HG03460 (cell line): ENCODE measurements around the gene ZFP57.
A peak's percentile ranks its signal among the peaks of the same experiment; 100 is the strongest.

ENCODE experiments used
- ATAC-seq: cut with Tn5 transposase; IDR thresholded peaks from one replicate; pipeline ENCODE4 v1.9.1; 2021; ENCODE audit not compliant: unreplicated experiment

The ZFP57 gene

GRCh38 chr6:29680904-29681303 lies at the start of gene ZFP57:
Gene ZFP57, minus strand, starts transcription at chr6:29681152. Its CDS starts 4,149 bp downstream, at chr6:29677003.
- no peak for ATAC-seq

- ATAC-seq, result no peak
Measured at GRCh38 chr6:29730575-29731126, 49.7 kb upstream of the ZFP57 start.

- no peak for ATAC-seq
Measured at GRCh38 chr6:29729774-29730328, 48.9 kb upstream of the ZFP57 start.

GRCh38 chr6:29728875-29729270 lies 47.9 kb upstream of the ZFP57 start:
- ATAC-seq, result no peak

GRCh38 chr6:29728173-29728874 lies 47.4 kb upstream of the ZFP57 start:
- no peak for ATAC-seq

GRCh38 chr6:29727637-29728036 lies 46.7 kb upstream of the ZFP57 start:
- ATAC-seq, result no peak

GRCh38 chr6:29726571-29727194 lies 45.7 kb upstream of the ZFP57 start:
- no peak for ATAC-seq

GRCh38 chr6:29726001-29726400 lies 45.0 kb upstream of the ZFP57 start:
- no peak for ATAC-seq

- ATAC-seq, result no peak
Measured at GRCh38 chr6:29724937-29725869, 44.3 kb upstream of the ZFP57 start.

GRCh38 chr6:29723666-29724588 lies 43.0 kb upstream of the ZFP57 start:
- ATAC-seq, result peak; percentile 52

GRCh38 chr6:29723262-29723665 lies 42.3 kb upstream of the ZFP57 start, which contains the start of gene HLA-F:
Gene HLA-F, plus strand, starts transcription at chr6:29723434. Its CDS starts 30 bp downstream, at chr6:29723464.
- ATAC-seq, result peak; percentile 85

- ATAC-seq, result no peak
Measured at GRCh38 chr6:29720863-29721262, 39.9 kb upstream of the ZFP57 start.

- ATAC-seq, result no peak
Measured at GRCh38 chr6:29710281-29710941, 29.5 kb upstream of the ZFP57 start.

- peak; percentile 30 for ATAC-seq
Measured at GRCh38 chr6:29709188-29709587, 28.2 kb upstream of the ZFP57 start.

- peak; percentile 44 for ATAC-seq
Measured at GRCh38 chr6:29708432-29709179, 27.7 kb upstream of the ZFP57 start.

GRCh38 chr6:29705389-29706231 lies 24.7 kb upstream of the ZFP57 start:
- no peak for ATAC-seq

- ATAC-seq, result no peak
Measured at GRCh38 chr6:29702519-29703103, 21.7 kb upstream of the ZFP57 start.
